HepG2 (cell line): Measurements from ENCODE around the gene PATZ1. TPM values are rescaled to one million over a fixed set of nuclear protein-coding genes. Genes with fewer than 3 reads are reported as not detected.

Experiments used
- ATAC-seq: fragments of 200-7000 bp; cut with Tn5 transposase; 3 replicates; pipeline ENCODE4 v1.9.1; 2020; ENCODE audit warnings: mild to moderate bottlenecking, moderate library complexity
- BruUV-seq: library from RNA; stranded (reverse); fragments of 400-500 nt; replicated peaks from 2 replicates; lab custom pipeline; 2021; lab: Mats Ljungman, UMichigan
- CTCF ChIA-PET: fragments of 300-600 bp; formaldehyde crosslinking; extraction: SDS; loops from one replicate; lab custom pipeline; 2021; ENCODE audit warnings: low total read pairs, inconsistent platforms, low intra/inter-chr PET ratio; lab: Yijun Ruan, JAX
- POLR2A ChIA-PET: fragments of 350-600 bp; sonication (Branson Sonifier 250); formaldehyde crosslinking; loops from one replicate; lab custom pipeline; 2020; ENCODE audit warnings: antibody characterized with exemption, inconsistent platforms; lab: Yijun Ruan, JAX
- DNase-seq: peaks from one replicate; pipeline ENCODE4 v3.0.0-alpha.2; 2015; ENCODE audit warnings: low spot score
- FAIRE-seq: peaks from 3 replicates; lab custom pipeline; 2011; peaks lifted over from hg19 to GRCh38; lab: Jason Lieb, UNC
- H2AFZ ChIP-seq: one replicate; pipeline ENCODE4 v1.6.1; 2011; ENCODE audit warnings: low read length, inconsistent platforms
- H3K27ac ChIP-seq: fragments of 300-600 bp; 3 replicates; pipeline ENCODE4 v1.8.0; 2011; ENCODE audit warnings: mixed run types, mild to moderate bottlenecking, mixed read lengths, low read length, inconsistent platforms; ENCODE audit not compliant: insufficient read depth; ENCODE audit errors: extremely low read length
- H3K27me3 ChIP-seq, 2 experiments: fragments of 200-600 bp in 1 of 2; 2 replicates in 1 of 2; 3 replicates in 1 of 2; pipeline versions ENCODE4 v1.6.0 to v1.8.0; 2011; ENCODE audit warnings: low read length in 2 of 2, mild to moderate bottlenecking in 2 of 2, moderate library complexity in 2 of 2, inconsistent platforms in 1 of 2; ENCODE audit not compliant: insufficient read depth in 2 of 2, control insufficient read depth in 1 of 2
- H3K36me3 ChIP-seq, 2 experiments: fragments of 200-600 bp in 1 of 2; replicated peaks in 1 of 2; 2 replicates in 1 of 2; 3 replicates in 1 of 2; pipeline versions ENCODE4 v1.5.1 to v1.8.0; 2011; ENCODE audit warnings: low read length in 2 of 2, inconsistent platforms in 1 of 2; ENCODE audit not compliant: insufficient read depth in 2 of 2, control insufficient read depth in 1 of 2
- H3K4me1 ChIP-seq: 2 replicates; pipeline ENCODE4 v1.5.1; 2012; ENCODE audit warnings: low read length, inconsistent platforms; ENCODE audit not compliant: insufficient read depth
- H3K4me2 ChIP-seq: 2 replicates; pipeline ENCODE4 v1.6.0; 2011; ENCODE audit warnings: low read depth, low read length, inconsistent platforms
- H3K4me3 ChIP-seq, 3 experiments: fragments of 200-600 bp in 1 of 3; sonication (generic), shearing (Covaris generic) in 1 of 3; replicated peaks in 1 of 3; 2 replicates each; pipeline ENCODE4 v1.5.1; 2011 to 2016; ENCODE audit warnings: low read length in 3 of 3, inconsistent platforms in 2 of 3, low read depth in 2 of 3, mild to moderate bottlenecking in 2 of 3, control low read depth in 1 of 3, mixed read lengths in 1 of 3; ENCODE audit not compliant: insufficient read depth in 1 of 3
- H3K79me2 ChIP-seq: one replicate; pipeline ENCODE4 v1.6.1; 2011; ENCODE audit warnings: low read length, inconsistent platforms; ENCODE audit not compliant: insufficient read depth
- H3K9ac ChIP-seq: 2 replicates; pipeline ENCODE4 v1.6.0; 2011; ENCODE audit warnings: mild to moderate bottlenecking, low read depth, low read length, inconsistent platforms; ENCODE audit not compliant: insufficient read depth
- H3K9me3 ChIP-seq: 2 replicates; pipeline ENCODE4 v1.5.1; 2012; ENCODE audit warnings: mild to moderate bottlenecking, low read length
- H4K20me1 ChIP-seq: 2 replicates; pipeline ENCODE4 v1.6.0; 2011; ENCODE audit warnings: inconsistent platforms, mild to moderate bottlenecking, low read length, moderate library complexity; ENCODE audit not compliant: insufficient read depth
- CCDC6 ChIP-seq: sonication (generic); formaldehyde crosslinking; IDR thresholded peaks from 2 replicates; pipeline ENCODE4 v1.8.1; 2022; ENCODE audit warnings: mild to moderate bottlenecking, missing genetic modification reagents, moderate library complexity
- EED ChIP-seq: sonication (generic); formaldehyde crosslinking; IDR thresholded peaks from 2 replicates; pipeline ENCODE4 v1.5.0; 2020; ENCODE audit warnings: mild to moderate bottlenecking, missing genetic modification reagents
- ELF1 ChIP-seq: sonication (generic); formaldehyde crosslinking; IDR thresholded peaks from 2 replicates; pipeline ENCODE4 v1.4.0; 2020; ENCODE audit warnings: missing genetic modification reagents
- FOSL2 ChIP-seq: sonication (generic); formaldehyde crosslinking; IDR thresholded peaks from 2 replicates; pipeline ENCODE4 v1.4.0; 2020; ENCODE audit warnings: missing genetic modification reagents
- PAXIP1 ChIP-seq: sonication (generic); formaldehyde crosslinking; conservative IDR thresholded peaks from 2 replicates; pipeline ENCODE4 v1.4.0; 2020; ENCODE audit warnings: mild to moderate bottlenecking, missing genetic modification reagents, moderate library complexity
- PRPF4 ChIP-seq: fragments of 200-400 bp; formaldehyde crosslinking; IDR thresholded peaks from 2 replicates; pipeline ENCODE4 v1.6.1; 2016; ENCODE audit warnings: low read length, low read depth; ENCODE audit not compliant: poor library complexity, severe bottlenecking
- RARA ChIP-seq: IDR thresholded peaks from 2 replicates; pipeline ENCODE4 v1.6.1; 2016; ENCODE audit warnings: missing genetic modification reagents, missing compliant biosample characterization
- SSRP1 ChIP-seq: IDR thresholded peaks from 2 replicates; pipeline ENCODE4 v1.6.1; 2016; ENCODE audit warnings: control low read depth
- ZFP91 ChIP-seq: sonication (generic); formaldehyde crosslinking; IDR thresholded peaks from 2 replicates; pipeline ENCODE4 v1.9.0; 2022; ENCODE audit warnings: missing genetic modification reagents, mild to moderate bottlenecking, borderline replicate concordance
- ZNF136 ChIP-seq: sonication (generic); formaldehyde crosslinking; IDR thresholded peaks from 2 replicates; pipeline ENCODE4 v1.8.1; 2022; ENCODE audit warnings: low read depth, mild to moderate bottlenecking, moderate library complexity, missing genetic modification reagents
- ZNF253 ChIP-seq: sonication (generic); formaldehyde crosslinking; IDR thresholded peaks from 2 replicates; pipeline ENCODE4 v1.8.0; 2022; ENCODE audit warnings: mild to moderate bottlenecking, missing genetic modification reagents, borderline replicate concordance
- ZNF30 ChIP-seq: sonication (generic); formaldehyde crosslinking; IDR thresholded peaks from 2 replicates; pipeline ENCODE4 v1.5.0; 2020; ENCODE audit warnings: mild to moderate bottlenecking, missing genetic modification reagents
- ZSCAN12 ChIP-seq: sonication (generic); formaldehyde crosslinking; IDR thresholded peaks from 2 replicates; pipeline ENCODE4 v1.9.0; 2021; ENCODE audit warnings: mild to moderate bottlenecking, missing genetic modification reagents
- WGBS: methylation state at CpG from one replicate; pipeline ENCODE4 v1.1.6; 2017; ENCODE audit warnings: low lambda C conversion rate; 5-methylcytosine and 5-hydroxymethylcytosine counted together
- in situ Hi-C: cut with HindIII; loops from 2 replicates; pipeline ENCODE4 v1.10.0; 2017; ENCODE audit warnings: low pct_unique_long_range_greater_than_20kb; ENCODE audit not compliant: extremely low pct_ligation_motif_present
- intact Hi-C: fragments of 100-400 bp; cut with micrococcal nuclease; formaldehyde crosslinking; loops from one replicate; pipeline ENCODE4 v1.10.0; 2022; ENCODE audit not compliant: unreplicated experiment
- polyA plus RNA-seq, 8 experiments: library from polyadenylated mRNA; depleted of rRNA in 3 of 8; stranded (reverse) in 7 of 8; unstranded in 1 of 8; fragments of >200 nt; fragmentation: Illumina TruSeq in 4 of 8; extraction: Trizol in 4 of 8; gene quantifications; 2 replicates each; pipeline versions ENCODE4 v1.2.1 to v1.2.3, GENCODE V29; 2011 to 2016; ENCODE audit warnings: low read depth in 4 of 8, missing spikeins in 1 of 8, mixed read lengths in 1 of 8; ENCODE audit not compliant: insufficient read depth in 1 of 8
- total RNA-seq, 5 experiments: library from RNA; depleted of rRNA; stranded (reverse); fragments of >200 nt; fragmentation: Illumina TruSeq; extraction: Trizol; gene quantifications; 2 replicates each; pipeline ENCODE4 v1.2.3, GENCODE V29; 2016; ENCODE audit warnings: low read depth in 1 of 5
- TF ChIP-seq, protein P1 (sequence below): sonication (generic); formaldehyde crosslinking; IDR thresholded peaks from 2 replicates; pipeline ENCODE4 v1.4.0; 2020; ENCODE audit warnings: missing genetic modification reagents

PATZ1 gene
- total and polyA plus RNA-seq, 2 of the 13 experiments (the other 11 are each of a cell fraction or from before 2014, with no cell fraction given), result 24.9 to 30.5 TPM

DNA sequence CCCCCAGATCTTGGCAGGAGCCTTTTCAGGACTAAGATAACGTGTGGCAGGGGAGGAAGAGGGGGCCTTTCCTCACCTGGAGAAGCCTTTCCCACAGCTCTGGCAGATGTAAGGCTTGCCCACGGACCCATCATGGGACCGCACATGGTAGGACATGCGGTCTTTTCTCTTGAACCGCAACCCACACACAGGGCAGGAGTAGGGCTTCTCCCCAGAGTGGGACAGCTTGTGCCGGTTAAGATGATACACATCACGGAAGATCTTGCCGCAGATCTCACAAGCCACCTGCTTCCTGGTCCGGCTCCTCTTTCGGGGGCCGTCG is 1.9 kb downstream of the PATZ1 start (continued):
- 0 out of 2 replicates have a peak, but pooled peaks have one; percentile 34 for TF ChIP-seq ZFP91 (CRISPR knock-in tag)

- intact Hi-C loops, result no loop called here
- Histone ChIP-seq H3K27me3 (no peaks in the 10 kb centered on the region; a peak in 1 of 5 replicates), H2AFZ (no peak overlapping the region), H3K36me3 (peaks cover 7 to 37% of the 10 kb centered on the region in 2 experiments), H3K4me3 (peak overlapping the region; percentile 64 to 91 (median 85)), H4K20me1 (peaks cover 64% of the 10 kb centered on the region), H3K9ac (peak overlapping the region; percentile 73), H3K9me3 (no peaks in the 10 kb centered on the region), H3K27ac (peak overlapping the region; percentile 75), H3K79me2 (peaks cover 68% of the 10 kb centered on the region), H3K4me2 (peak overlapping the region; percentile 97), H3K4me1 (peaks cover 78% of the 10 kb centered on the region)
- POLR2A ChIA-PET, result interaction anchor here (0.9 kb wide), 1 partner anchor 56 kb away, joined by 3 read pairs; the partner anchor contains the start of gene DRG1
- DNase-seq (no peak), ATAC-seq (no peak), FAIRE-seq (no peak)
- in situ Hi-C loops, result no loop called here
- 18% methylated on average over 12 of the region's 18 CpGs for WGBS
- no TSS peak for BruUV-seq
- CTCF ChIA-PET, result no interaction called here
- no peak for TF ChIP-seq ZSCAN12 (CRISPR knock-in tag)
- no peak for TF ChIP-seq ZNF253
- TF ChIP-seq CCDC6 (CRISPR knock-in tag), result no peak
- TF ChIP-seq, protein P1, sequence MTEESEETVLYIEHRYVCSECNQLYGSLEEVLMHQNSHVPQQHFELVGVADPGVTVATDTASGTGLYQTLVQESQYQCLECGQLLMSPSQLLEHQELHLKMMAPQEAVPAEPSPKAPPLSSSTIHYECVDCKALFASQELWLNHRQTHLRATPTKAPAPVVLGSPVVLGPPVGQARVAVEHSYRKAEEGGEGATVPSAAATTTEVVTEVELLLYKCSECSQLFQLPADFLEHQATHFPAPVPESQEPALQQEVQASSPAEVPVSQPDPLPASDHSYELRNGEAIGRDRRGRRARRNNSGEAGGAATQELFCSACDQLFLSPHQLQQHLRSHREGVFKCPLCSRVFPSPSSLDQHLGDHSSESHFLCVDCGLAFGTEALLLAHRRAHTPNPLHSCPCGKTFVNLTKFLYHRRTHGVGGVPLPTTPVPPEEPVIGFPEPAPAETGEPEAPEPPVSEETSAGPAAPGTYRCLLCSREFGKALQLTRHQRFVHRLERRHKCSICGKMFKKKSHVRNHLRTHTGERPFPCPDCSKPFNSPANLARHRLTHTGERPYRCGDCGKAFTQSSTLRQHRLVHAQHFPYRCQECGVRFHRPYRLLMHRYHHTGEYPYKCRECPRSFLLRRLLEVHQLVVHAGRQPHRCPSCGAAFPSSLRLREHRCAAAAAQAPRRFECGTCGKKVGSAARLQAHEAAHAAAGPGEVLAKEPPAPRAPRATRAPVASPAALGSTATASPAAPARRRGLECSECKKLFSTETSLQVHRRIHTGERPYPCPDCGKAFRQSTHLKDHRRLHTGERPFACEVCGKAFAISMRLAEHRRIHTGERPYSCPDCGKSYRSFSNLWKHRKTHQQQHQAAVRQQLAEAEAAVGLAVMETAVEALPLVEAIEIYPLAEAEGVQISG (CRISPR knock-in tag), result peak; percentile 41
- no peak for TF ChIP-seq ZNF30
- TF ChIP-seq PRPF4, result no peak
- TF ChIP-seq EED, result no peak
- peak; percentile 56; the same call in 1 of the 2 replicates for TF ChIP-seq ELF1 (CRISPR knock-in tag)
- TF ChIP-seq PAXIP1 (CRISPR knock-in tag), result no peak
- no peak for TF ChIP-seq FOSL2
- no peak for TF ChIP-seq RARA (CRISPR knock-in tag)
- TF ChIP-seq SSRP1 (CRISPR knock-in tag), result no peak
- TF ChIP-seq ZNF136 (CRISPR knock-in tag), result no peak
These were observed 2.6 kb downstream of the PATZ1 start for GRCh38 chr22:31343235-31344191.
